K562 (cell line): Measurements from ENCODE around the gene LRP1. TPM values are rescaled to one million over a fixed set of nuclear protein-coding genes. Genes with fewer than 3 reads are reported as not detected.

Experiments
- BMI1 ChIP-seq: fragments of 150-350 bp; IDR thresholded peaks from 2 replicates; pipeline ENCODE4 v1.6.1; 2014; ENCODE audit warnings: low read length
- MNT ChIP-seq, 2 experiments: fragments of 450-650 bp; conservative IDR thresholded peaks; 2 replicates each; pipeline ENCODE4 v1.6.1; 2017; ENCODE audit warnings: mild to moderate bottlenecking in 2 of 2, moderate library complexity in 2 of 2
- SIN3B ChIP-seq: fragments of 450-650 bp; IDR thresholded peaks from 2 replicates; pipeline ENCODE4 v1.6.1; 2017; ENCODE audit warnings: low read depth, mild to moderate bottlenecking, moderate library complexity
- SMARCA5 ChIP-seq: fragments of 450-650 bp; IDR thresholded peaks from 2 replicates; pipeline ENCODE4 v1.6.1; 2016
- TOE1 ChIP-seq, 2 experiments: fragments of 450-650 bp in 1 of 2; sonication (generic) in 1 of 2; formaldehyde crosslinking in 1 of 2; IDR thresholded peaks; 2 replicates each; pipeline versions ENCODE4 v1.7.1 to v1.8.0; 2016 to 2022; ENCODE audit warnings: borderline replicate concordance in 2 of 2, mild to moderate bottlenecking in 2 of 2, antibody characterized with exemption in 1 of 2, inconsistent platforms in 1 of 2, low read depth in 1 of 2, missing genetic modification reagents in 1 of 2, moderate library complexity in 1 of 2
- TRIM28 ChIP-seq: fragments of 450-650 bp; IDR thresholded peaks from 2 replicates; pipeline ENCODE4 v1.6.1; 2017
- ZNF165 ChIP-seq: fragments of 250-450 bp; sonication (Bioruptor Pico); IDR thresholded peaks from 2 replicates; pipeline ENCODE4 v1.4.0; 2020; ENCODE audit warnings: borderline replicate concordance
- ZNF551 ChIP-seq: fragments of 250-450 bp; sonication (Bioruptor Pico); IDR thresholded peaks from 2 replicates; pipeline ENCODE4 v1.5.0; 2021; ENCODE audit warnings: mild to moderate bottlenecking, moderate library complexity
- polyA plus RNA-seq, 8 experiments: library from polyadenylated mRNA; depleted of rRNA in 4 of 8; stranded (reverse) in 5 of 8; unstranded in 3 of 8; fragments of >200 nt; fragmentation: Nextera tagmentation in 2 of 8; fragmentation: Illumina TruSeq in 1 of 8; extraction: Ambion mirVana in 2 of 8; extraction: Trizol in 1 of 8; gene quantifications; 2 replicates each; pipeline versions ENCODE4 v1.2.1 to v1.2.3, GENCODE V29; 2011 to 2014; ENCODE audit warnings: inconsistent platforms in 1 of 8, missing spikeins in 1 of 8
- total RNA-seq, 7 experiments: library from RNA; depleted of rRNA in 6 of 7; stranded (reverse); fragments of >200 nt in 6 of 7; fragmentation: Illumina TruSeq in 2 of 7; extraction: Trizol in 2 of 7; gene quantifications; 2 replicates each; pipeline versions ENCODE4 v1.2.1 to v1.2.3, GENCODE V29; 2011 to 2021; ENCODE audit warnings: low replicate concordance in 1 of 7
- TF ChIP-seq, protein P1 (sequence below), 2 experiments: fragments of 450-650 bp in 1 of 2; sonication (generic) in 1 of 2; formaldehyde crosslinking in 1 of 2; IDR thresholded peaks in 1 of 2; conservative IDR thresholded peaks in 1 of 2; 2 replicates each; pipeline versions ENCODE4 v1.6.1 to v1.8.1; 2016 to 2023; ENCODE audit warnings: mild to moderate bottlenecking in 2 of 2, moderate library complexity in 2 of 2, inconsistent platforms in 1 of 2, missing genetic modification reagents in 1 of 2
- TF ChIP-seq, protein P2 (sequence below): fragments of 450-650 bp; IDR thresholded peaks from 2 replicates; pipeline ENCODE4 v1.6.1; 2016; ENCODE audit warnings: low read depth
- TF ChIP-seq, protein P3 (sequence below): sonication (generic); IDR thresholded peaks from 2 replicates; pipeline ENCODE4 v1.6.1; 2016

LRP1 gene
- total and polyA plus RNA-seq, 9 of the 15 experiments (the other 6 are each of a cell fraction or from before 2014, with no cell fraction given): 0.04 to 0.64 (median 0.19) TPM; not detected in 2

GRCh38 chr12:57238854-57239554 lies 110.7 kb downstream of the LRP1 start (continued):
- TF ChIP-seq, protein P1, sequence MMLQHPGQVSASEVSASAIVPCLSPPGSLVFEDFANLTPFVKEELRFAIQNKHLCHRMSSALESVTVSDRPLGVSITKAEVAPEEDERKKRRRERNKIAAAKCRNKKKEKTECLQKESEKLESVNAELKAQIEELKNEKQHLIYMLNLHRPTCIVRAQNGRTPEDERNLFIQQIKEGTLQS (IDR thresholded peaks at IDR 0.05): no peak
- TF ChIP-seq, protein P1 (CRISPR knock-in tag; conservative IDR thresholded peaks at IDR 0.05): 0 out of 2 replicates have a peak, but pooled peaks have one; percentile 7
- TF ChIP-seq TOE1 (IDR thresholded peaks at IDR 0.05; ENCODE audit: borderline replicate concordance) (no peak), TOE1 (CRISPR knock-in tag; IDR thresholded peaks at IDR 0.05; ENCODE audit: borderline replicate concordance, low read depth) (peak; percentile 70; the same call in 1 of the 2 replicates), BMI1 (no peak), ZNF165 (CRISPR knock-in tag) (peak; percentile 17; the same call in 1 of the 2 replicates), TRIM28 (no peak), ZNF551 (CRISPR knock-in tag) (no peak), SMARCA5 (no peak), MNT (conservative IDR thresholded peaks at IDR 0.05) (peak in 1 of 2 experiments; percentile 51; a peak in 1 of 4 replicates), SIN3B (peak; percentile 20; the same call in 1 of the 2 replicates)
- TF ChIP-seq, protein P2, sequence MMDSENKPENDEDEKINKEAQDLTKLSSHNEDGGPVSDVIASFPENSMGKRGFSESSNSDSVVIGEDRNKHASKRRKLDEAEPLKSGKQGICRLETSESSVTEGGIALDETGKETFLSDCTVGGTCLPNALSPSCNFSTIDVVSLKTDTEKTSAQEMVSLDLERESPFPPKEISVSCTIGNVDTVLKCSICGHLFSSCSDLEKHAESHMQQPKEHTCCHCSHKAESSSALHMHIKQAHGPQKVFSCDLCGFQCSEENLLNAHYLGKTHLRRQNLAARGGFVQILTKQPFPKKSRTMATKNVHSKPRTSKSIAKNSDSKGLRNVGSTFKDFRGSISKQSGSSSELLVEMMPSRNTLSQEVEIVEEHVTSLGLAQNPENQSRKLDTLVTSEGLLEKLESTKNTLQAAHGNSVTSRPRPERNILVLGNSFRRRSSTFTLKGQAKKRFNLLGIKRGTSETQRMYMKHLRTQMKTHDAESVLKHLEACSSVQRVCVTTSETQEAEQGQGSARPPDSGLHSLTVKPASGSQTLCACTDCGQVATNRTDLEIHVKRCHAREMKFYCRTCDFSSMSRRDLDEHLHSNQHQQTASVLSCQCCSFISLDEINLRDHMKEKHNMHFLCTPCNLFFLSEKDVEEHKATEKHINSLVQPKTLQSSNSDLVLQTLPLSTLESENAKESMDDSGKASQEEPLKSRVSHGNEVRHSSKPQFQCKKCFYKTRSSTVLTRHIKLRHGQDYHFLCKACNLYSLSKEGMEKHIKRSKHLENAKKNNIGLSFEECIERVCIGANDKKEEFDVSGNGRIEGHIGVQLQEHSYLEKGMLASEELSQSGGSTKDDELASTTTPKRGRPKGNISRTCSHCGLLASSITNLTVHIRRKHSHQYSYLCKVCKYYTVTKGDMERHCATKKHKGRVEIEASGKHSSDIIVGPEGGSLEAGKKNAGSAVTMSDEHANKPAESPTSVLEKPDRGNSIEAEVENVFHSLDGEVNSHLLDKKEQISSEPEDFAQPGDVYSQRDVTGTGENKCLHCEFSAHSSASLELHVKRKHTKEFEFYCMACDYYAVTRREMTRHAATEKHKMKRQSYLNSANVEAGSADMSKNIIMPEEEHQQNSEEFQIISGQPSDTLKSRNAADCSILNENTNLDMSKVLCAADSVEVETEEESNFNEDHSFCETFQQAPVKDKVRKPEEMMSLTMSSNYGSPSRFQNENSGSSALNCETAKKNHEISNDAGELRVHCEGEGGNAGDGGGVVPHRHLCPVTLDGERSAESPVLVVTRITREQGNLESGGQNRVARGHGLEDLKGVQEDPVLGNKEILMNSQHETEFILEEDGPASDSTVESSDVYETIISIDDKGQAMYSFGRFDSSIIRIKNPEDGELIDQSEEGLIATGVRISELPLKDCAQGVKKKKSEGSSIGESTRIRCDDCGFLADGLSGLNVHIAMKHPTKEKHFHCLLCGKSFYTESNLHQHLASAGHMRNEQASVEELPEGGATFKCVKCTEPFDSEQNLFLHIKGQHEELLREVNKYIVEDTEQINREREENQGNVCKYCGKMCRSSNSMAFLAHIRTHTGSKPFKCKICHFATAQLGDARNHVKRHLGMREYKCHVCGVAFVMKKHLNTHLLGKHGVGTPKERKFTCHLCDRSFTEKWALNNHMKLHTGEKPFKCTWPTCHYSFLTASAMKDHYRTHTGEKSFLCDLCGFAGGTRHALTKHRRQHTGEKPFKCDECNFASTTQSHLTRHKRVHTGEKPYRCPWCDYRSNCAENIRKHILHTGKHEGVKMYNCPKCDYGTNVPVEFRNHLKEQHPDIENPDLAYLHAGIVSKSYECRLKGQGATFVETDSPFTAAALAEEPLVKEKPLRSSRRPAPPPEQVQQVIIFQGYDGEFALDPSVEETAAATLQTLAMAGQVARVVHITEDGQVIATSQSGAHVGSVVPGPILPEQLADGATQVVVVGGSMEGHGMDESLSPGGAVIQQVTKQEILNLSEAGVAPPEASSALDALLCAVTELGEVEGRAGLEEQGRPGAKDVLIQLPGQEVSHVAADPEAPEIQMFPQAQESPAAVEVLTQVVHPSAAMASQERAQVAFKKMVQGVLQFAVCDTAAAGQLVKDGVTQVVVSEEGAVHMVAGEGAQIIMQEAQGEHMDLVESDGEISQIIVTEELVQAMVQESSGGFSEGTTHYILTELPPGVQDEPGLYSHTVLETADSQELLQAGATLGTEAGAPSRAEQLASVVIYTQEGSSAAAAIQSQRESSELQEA: no peak
- TF ChIP-seq, protein P3, sequence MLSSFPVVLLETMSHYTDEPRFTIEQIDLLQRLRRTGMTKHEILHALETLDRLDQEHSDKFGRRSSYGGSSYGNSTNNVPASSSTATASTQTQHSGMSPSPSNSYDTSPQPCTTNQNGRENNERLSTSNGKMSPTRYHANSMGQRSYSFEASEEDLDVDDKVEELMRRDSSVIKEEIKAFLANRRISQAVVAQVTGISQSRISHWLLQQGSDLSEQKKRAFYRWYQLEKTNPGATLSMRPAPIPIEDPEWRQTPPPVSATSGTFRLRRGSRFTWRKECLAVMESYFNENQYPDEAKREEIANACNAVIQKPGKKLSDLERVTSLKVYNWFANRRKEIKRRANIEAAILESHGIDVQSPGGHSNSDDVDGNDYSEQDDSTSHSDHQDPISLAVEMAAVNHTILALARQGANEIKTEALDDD: no peak
